Activated T-cell treated with anti-CD3 and anti-CD28 coated beads for 24 hours (primary cell): ENCODE measurements around the gene PIGM.

Experiments used
- DNase-seq: peaks from one replicate; pipeline ENCODE4 v3.0.0-alpha.2; 2020; ENCODE audit warnings: low read depth

PIGM gene

GRCh38 chr1:159989581-159989980 lies 42.2 kb downstream of the PIGM start:
- DNase-seq, result no peak

DNA sequence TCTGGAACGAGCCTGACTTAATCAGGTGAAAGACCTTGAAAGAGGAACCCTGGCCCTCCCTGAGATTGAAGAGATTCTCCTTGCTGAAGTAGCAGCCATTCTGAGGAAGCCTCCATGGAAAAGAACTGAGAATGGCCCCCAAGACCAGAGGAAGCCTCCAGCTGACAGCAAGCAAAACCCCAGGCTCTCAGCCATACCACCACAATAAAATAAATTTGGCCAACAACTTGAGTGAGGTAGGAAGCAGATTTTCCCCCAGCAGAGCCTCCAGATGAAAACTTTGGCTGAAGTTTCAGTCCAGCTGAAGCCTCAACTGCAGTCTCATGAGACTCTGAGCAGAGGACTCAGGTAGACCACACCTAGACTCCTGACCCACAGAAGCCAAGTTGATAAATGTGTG lies 43.8 kb downstream of the PIGM start:
- no peak for DNase-seq

GRCh38 chr1:159987186-159987585 lies 44.6 kb downstream of the PIGM start:
- DNase-seq, result no peak

GRCh38 chr1:159986531-159986930 lies 45.3 kb downstream of the PIGM start:
- no peak for DNase-seq

DNA sequence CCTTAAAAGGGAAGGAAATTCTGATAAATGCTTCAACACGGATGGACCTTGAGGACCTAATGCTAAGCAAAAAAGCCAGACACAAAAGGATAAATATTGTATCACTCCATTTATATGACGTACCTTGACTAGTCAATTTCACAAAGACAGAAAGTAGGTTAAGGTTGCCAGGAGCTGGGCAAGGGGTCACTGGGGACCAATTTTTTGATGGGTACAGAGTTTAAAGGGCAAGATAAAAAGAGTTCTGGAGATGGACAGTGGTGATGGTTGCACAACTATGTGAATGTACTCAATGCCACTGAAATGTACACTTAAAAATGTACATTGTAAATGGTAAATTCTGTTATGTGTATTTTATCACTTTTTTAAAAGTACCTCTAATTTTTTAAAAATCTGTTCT lies 45.7 kb downstream of the PIGM start:
- DNase-seq, result no peak

DNA sequence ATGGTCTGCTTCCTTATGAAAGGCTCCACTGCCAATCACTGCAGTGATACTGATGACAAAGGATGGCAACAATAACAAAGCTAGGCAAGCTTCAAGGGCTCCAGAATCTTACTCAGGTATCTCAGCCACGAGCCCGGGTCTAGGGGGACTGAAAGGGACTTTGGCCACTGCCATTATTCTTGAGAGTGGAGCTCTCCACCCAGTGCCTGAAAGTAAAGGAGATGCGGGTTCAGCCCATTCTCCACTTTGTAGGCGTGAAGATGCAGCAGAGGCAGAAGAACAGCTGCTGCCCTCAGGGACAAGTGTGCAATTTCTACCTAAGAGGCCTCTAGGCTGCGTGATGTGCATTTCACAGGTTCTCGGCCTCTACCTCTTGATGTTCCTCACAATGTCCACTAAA lies 46.3 kb downstream of the PIGM start:
- no peak for DNase-seq

DNA sequence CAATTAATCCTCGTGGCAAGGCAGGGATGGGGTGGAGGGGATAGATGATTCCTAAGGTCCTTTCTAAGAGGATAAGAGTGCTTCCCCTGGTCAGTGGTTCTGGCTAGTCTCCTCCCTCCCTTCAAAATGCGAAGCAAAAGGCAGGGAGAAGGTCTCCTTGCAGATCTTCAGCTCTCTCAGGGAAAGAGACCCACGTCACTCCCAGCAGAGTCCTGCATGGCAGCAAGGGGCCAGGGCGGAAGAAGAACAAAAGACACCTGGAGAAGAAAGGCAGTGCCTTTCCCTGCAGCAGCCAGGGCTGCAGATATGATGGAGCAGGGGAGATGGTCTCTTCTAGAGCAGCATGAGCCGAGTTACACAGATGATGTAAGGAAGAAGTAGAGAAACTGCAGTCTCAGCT lies 48.1 kb downstream of the PIGM start:
- no peak for DNase-seq

- DNase-seq, result no peak
Observed at GRCh38 chr1:159982280-159982679, 49.5 kb downstream of the PIGM start.

DNA sequence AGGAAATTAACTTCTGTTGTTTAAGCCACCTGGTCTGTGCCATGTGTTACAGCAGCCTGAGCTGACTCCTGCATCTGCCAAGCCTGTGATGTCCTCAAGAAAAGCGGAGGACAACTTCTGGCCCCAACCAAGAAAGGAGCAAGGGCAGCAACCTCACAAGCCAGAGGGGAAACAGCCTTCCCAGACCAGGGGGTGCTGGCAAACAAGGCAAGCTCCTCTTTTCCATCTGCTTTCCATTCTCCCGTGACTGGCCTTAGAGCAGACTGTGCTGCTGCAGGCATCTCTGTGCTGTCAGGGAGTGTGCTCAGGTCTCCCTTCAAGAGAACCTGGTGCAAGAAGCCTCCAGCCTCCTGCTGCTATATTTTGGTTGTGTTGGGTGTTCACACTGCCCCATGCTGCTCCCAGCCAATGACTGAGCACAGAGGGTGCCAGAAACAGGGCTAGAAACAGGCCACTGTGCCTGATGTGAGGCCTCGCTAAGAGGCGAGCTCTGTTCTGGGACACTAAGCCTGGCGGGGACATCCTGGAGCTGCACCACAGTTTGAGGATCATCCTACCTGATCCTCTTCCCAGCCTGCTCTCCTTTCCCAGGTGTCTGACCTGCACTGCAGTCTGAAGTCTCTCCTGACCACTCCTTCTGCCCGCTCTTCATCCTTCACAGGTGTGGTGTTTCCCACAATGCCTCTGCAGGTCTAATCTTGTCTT lies 50.3 kb downstream of the PIGM start:
- DNase-seq, result no peak

DNA sequence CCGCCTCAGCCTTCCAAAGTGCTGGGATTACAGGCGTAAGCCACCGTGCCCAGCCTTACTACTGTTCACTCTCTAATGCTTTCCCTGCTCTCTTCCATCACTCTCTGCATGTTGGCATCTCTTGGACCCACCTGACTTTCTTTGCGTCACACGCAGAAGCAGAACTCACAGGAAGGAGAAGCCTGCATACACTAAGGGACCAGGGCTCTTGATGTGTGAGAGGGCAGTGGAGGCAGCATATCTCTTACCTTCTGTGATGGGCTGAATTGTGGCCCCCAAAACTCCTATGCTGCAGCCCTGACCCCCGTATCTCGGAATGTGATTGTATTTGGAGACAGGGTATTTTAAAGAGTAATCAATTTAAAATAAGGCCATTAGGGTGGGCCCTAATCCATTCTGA lies 51.0 kb downstream of the PIGM start:
- DNase-seq, result no peak

DNA sequence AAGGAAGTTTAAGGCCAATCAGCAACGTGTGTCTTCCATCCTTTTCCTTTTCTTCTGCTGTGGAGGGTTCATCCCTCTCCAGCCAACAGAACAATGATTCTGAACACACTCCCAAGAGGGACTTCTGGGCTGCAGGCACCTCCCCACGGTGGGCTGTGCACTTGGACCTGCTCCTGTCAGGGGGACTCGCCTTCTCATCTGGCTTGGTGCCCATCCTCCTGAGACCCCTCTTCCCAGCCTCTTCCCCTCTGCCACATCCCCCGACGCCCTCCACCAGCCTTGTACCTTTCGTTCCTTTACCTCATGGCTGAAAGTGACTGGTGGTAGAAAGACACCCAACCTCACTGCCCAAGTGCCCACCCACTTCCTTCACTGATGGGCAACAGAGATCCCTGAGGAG lies 51.7 kb downstream of the PIGM start:
- DNase-seq, result no peak

- DNase-seq, result no peak
Observed at GRCh38 chr1:159979257-159979656, 52.5 kb downstream of the PIGM start.

GRCh38 chr1:159978107-159978398 lies 53.7 kb downstream of the PIGM start:
- DNase-seq, result no peak

DNA sequence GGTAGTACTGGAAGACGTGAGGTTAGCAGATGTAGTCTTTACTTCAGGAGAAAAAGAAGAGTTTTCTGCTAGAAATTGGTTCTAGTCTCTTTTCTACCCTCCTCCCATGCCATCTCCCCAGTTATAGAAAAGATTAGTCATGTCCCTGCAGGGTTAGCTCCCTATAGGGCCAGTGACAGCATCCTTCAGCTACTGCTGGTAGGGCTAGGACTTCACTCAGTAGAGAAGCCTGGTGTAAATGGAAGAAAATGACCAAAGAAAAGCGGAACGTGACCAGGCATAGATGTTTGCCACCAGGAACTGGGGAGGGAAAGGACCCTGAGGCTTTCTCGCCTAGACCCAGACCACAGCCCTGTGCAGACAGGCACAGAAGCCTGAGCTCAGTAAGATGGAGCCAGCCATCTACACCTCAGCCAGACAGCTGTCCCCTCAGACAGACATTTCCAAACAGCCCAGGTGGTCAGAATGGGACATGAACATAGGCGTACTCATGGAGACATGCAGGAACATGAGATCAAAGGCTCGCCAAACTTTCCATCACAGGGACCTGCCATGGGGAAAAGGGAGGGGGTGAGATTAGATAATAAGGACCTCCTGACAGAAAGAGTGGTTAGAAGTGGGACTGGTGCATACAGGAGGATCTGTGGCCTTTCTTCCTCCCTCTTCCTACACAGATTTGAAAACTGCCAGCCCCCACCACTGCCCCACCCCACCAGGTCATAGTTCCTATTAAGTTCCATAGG lies 54.3 kb downstream of the PIGM start:
- no peak for DNase-seq
